ENCODE measurements around the gene MAPK8.

Gene MAPK8

DNA sequence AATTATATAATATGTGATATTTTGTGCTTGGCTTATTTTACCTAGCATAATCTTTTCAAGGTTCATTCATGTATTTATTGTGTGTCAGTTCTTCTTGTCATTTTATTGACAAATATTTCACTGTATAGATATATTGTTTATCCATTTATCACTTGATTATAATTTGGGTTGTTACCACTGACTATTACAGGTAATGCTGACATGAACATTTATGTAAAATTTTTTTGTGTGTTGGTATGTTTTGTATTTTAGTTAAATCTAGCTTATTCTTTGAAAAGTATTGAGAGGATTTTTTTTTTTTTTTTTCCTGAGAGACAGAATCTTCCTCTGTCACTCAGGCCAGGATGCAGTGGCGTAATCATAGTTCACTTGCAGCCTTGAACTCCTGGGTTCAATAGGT is 107.7 kb downstream of the MAPK8 start:
- TF ChIP-seq, protein P1, sequence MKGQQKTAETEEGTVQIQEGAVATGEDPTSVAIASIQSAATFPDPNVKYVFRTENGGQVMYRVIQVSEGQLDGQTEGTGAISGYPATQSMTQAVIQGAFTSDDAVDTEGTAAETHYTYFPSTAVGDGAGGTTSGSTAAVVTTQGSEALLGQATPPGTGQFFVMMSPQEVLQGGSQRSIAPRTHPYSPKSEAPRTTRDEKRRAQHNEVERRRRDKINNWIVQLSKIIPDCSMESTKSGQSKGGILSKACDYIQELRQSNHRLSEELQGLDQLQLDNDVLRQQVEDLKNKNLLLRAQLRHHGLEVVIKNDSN (IDR thresholded peaks at IDR 0.05) = no peak
- TF ChIP-seq NFIC (IDR thresholded peaks at IDR 0.05) = no peak
- TF ChIP-seq, protein P2, sequence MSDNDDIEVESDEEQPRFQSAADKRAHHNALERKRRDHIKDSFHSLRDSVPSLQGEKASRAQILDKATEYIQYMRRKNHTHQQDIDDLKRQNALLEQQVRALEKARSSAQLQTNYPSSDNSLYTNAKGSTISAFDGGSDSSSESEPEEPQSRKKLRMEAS (IDR thresholded peaks at IDR 0.05) = no peak

DNA sequence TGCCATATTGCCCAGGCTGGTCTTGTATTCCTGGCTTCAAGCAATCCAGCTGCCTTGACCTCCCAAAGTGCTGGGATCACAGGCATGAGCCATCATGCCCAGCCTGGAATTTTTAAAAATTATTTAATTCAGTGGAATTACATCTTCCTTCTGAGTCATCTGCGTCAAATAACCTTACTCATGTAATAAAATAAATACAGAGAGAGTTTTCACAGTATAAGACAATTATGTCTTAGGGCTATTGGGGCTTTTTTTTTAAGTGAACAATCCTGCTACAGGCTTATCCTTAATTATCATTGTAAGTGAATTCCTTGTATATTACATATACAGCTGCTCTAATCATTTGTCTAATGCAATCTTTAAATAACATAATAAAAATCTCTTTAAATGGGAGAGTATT is 108.3 kb downstream of the MAPK8 start:
- no peak for TF ChIP-seq CREB1 (IDR thresholded peaks at IDR 0.05; ENCODE audit: low read depth)

DNA sequence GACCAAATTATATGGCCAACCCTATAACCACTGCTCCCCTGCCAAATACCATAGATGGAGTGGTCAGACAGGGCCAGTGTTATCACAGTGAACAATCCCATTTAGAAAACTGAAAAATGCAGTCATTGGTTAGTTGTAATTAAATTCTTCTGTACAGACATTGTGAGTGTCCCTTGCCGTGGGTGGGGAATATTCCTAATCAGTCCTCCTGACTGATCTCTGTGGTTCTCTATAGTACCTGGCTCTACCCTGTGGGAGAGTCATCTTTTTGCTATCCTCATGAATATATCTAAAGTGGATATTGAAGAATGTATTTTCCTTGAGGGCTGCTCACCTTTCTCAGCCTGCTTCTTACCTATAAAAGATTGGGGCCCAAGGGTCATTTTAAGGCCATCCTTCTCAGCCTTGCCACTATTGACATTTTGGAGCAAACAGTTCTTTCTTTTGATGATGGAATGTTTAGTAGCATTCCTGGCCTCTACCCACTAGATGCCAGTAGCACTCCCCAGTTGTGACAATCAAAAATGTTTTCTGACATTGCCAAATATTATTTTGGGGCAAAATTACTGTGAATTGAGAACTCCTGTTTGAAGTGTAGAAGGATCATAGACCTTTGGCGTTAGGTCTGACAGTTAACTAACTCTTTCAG is 110.2 kb downstream of the MAPK8 start:
- no peak for TF ChIP-seq EGR1 (IDR thresholded peaks at IDR 0.05)
- peak; percentile 27; the same call in 1 of the 2 replicates for TF ChIP-seq RAD21 (IDR thresholded peaks at IDR 0.05; ENCODE audit: low read depth)

DNA sequence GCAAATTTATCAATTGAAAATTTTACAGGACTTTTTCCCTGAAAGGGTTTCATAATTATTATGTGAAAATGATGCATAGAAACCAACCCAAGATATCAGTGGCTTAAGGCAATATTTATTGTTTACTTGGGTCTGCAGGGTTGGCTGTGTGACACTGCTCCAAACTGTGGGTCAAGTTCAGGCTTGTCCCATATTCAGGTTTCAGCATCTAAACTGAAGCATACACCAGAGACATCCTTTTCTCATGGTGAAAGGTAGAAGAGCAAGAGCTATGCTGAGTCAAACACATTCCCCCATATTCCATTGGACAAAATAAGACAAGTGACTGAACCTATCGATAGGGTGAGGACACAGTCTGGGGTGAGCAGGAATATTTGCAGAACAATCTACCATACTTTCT is 110.9 kb downstream of the MAPK8 start:
- TF ChIP-seq RAD21 (IDR thresholded peaks at IDR 0.05; ENCODE audit: low read depth) = no peak
- no peak for TF ChIP-seq NFIC (IDR thresholded peaks at IDR 0.05)
- TF ChIP-seq, protein P2 (IDR thresholded peaks at IDR 0.05) = no peak
- TF ChIP-seq FOXM1 (IDR thresholded peaks at IDR 0.05; ENCODE audit: borderline replicate concordance, low read depth) = no peak
- no peak for TF ChIP-seq TCF12 (IDR thresholded peaks at IDR 0.05; ENCODE audit: low read depth)
- no peak for TF ChIP-seq CREB1 (IDR thresholded peaks at IDR 0.05; ENCODE audit: low read depth)
- TF ChIP-seq TEAD4 (IDR thresholded peaks at IDR 0.05) = no peak
- TF ChIP-seq, protein P1 (IDR thresholded peaks at IDR 0.05) = no peak
- TF ChIP-seq CEBPB (IDR thresholded peaks at IDR 0.05) = no peak
- no peak for TF ChIP-seq EGR1 (IDR thresholded peaks at IDR 0.05)
- TF ChIP-seq EP300 (IDR thresholded peaks at IDR 0.05; ENCODE audit: borderline replicate concordance) = no peak
- no peak for TF ChIP-seq YY1 (IDR thresholded peaks at IDR 0.05; ENCODE audit: low read depth)
- TF ChIP-seq TAF1 (IDR thresholded peaks at IDR 0.05; ENCODE audit: low read depth) = no peak
- TF ChIP-seq, protein P3, sequence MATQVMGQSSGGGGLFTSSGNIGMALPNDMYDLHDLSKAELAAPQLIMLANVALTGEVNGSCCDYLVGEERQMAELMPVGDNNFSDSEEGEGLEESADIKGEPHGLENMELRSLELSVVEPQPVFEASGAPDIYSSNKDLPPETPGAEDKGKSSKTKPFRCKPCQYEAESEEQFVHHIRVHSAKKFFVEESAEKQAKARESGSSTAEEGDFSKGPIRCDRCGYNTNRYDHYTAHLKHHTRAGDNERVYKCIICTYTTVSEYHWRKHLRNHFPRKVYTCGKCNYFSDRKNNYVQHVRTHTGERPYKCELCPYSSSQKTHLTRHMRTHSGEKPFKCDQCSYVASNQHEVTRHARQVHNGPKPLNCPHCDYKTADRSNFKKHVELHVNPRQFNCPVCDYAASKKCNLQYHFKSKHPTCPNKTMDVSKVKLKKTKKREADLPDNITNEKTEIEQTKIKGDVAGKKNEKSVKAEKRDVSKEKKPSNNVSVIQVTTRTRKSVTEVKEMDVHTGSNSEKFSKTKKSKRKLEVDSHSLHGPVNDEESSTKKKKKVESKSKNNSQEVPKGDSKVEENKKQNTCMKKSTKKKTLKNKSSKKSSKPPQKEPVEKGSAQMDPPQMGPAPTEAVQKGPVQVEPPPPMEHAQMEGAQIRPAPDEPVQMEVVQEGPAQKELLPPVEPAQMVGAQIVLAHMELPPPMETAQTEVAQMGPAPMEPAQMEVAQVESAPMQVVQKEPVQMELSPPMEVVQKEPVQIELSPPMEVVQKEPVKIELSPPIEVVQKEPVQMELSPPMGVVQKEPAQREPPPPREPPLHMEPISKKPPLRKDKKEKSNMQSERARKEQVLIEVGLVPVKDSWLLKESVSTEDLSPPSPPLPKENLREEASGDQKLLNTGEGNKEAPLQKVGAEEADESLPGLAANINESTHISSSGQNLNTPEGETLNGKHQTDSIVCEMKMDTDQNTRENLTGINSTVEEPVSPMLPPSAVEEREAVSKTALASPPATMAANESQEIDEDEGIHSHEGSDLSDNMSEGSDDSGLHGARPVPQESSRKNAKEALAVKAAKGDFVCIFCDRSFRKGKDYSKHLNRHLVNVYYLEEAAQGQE (IDR thresholded peaks at IDR 0.05; ENCODE audit: low read depth) = no peak
- no peak for TF ChIP-seq ZBTB7A (IDR thresholded peaks at IDR 0.05; ENCODE audit: low read depth)

DNA sequence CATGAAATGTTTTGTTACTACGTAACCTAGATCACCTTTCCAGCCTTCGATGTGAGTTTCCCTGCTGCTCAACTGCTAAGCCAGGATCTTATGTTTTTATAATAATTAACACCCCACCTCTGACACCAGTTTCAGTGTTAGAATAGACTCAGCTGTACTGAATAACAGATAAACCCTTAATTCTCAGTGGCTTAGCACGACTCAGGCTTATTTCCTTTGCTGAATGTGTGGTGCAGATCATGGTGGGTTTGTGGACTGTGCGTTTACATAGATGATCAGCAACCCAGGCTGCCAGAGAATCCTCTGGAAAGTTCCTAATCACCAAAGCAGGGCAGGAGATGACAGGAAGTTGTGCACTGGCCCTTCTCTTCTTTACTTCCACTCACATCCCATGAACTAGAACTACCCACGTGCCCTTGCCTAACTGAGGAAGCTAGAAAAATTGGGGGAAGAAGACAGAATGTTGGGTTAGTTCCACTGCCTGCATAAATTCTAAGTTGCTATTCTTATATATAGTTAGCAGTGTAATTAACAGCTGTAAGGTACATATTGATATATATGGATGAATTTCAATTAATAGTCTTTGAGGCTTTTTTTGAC is 111.8 kb downstream of the MAPK8 start:
- TF ChIP-seq CEBPB (IDR thresholded peaks at IDR 0.05) (no peak), TAF1 (IDR thresholded peaks at IDR 0.05; ENCODE audit: low read depth) (no peak), TCF12 (IDR thresholded peaks at IDR 0.05; ENCODE audit: low read depth) (no peak), NFIC (IDR thresholded peaks at IDR 0.05) (no peak), TEAD4 (IDR thresholded peaks at IDR 0.05) (no peak), ZBTB7A (IDR thresholded peaks at IDR 0.05; ENCODE audit: low read depth) (no peak)
- TF ChIP-seq, protein P2 (IDR thresholded peaks at IDR 0.05) = no peak
- TF ChIP-seq, protein P3 (IDR thresholded peaks at IDR 0.05; ENCODE audit: low read depth) = no peak

DNA sequence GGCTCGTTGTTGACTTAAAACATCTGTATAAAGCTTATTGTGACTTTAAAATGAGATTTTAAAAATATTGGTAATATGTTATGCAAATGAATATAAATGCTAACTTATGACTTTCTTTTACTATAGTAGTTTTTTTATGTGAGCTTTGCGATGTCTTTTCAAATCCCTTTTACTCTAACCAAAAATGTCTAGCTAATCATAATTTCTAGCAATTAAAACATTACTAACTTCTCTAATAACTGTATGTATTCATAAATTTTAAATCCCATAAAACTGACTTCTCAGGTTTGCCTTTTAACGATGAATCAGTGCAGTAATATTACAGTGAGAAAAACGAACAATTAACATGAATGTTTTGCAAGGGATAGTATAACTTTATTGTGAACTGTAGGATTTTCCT is 113.2 kb downstream of the MAPK8 start:
- no peak for TF ChIP-seq ZBTB7A (IDR thresholded peaks at IDR 0.05; ENCODE audit: low read depth)
- TF ChIP-seq CEBPB (IDR thresholded peaks at IDR 0.05) = no peak
- no peak for TF ChIP-seq TEAD4 (IDR thresholded peaks at IDR 0.05)
- TF ChIP-seq FOXM1 (IDR thresholded peaks at IDR 0.05; ENCODE audit: borderline replicate concordance, low read depth) = no peak
- TF ChIP-seq, protein P2 (IDR thresholded peaks at IDR 0.05) = no peak
- no peak for TF ChIP-seq RAD21 (IDR thresholded peaks at IDR 0.05; ENCODE audit: low read depth)
- TF ChIP-seq, protein P1 (IDR thresholded peaks at IDR 0.05) = no peak
- TF ChIP-seq TCF12 (IDR thresholded peaks at IDR 0.05; ENCODE audit: low read depth) = no peak
- no peak for TF ChIP-seq NFIC (IDR thresholded peaks at IDR 0.05)
- no peak for TF ChIP-seq EP300 (IDR thresholded peaks at IDR 0.05; ENCODE audit: borderline replicate concordance)
- TF ChIP-seq YY1 (IDR thresholded peaks at IDR 0.05; ENCODE audit: low read depth) = no peak
- TF ChIP-seq, protein P3 (IDR thresholded peaks at IDR 0.05; ENCODE audit: low read depth) = no peak
- TF ChIP-seq TAF1 (IDR thresholded peaks at IDR 0.05; ENCODE audit: low read depth) = no peak
- no peak for TF ChIP-seq EGR1 (IDR thresholded peaks at IDR 0.05)

Measured in Ishikawa (cell line).